Body of pancreas (tissue), 4 donors: ENCODE measurements around the gene MEIS2. TPM values are rescaled to one million over a fixed set of nuclear protein-coding genes. Genes with fewer than 3 reads are reported as not detected.

Experiments
- ATAC-seq: fragments of 150-250 bp; one replicate; pipeline ENCODE4 v1.9.1; 2016
- DNase-seq, 4 donors: peaks; one replicate each; pipeline ENCODE4 v3.0.0-alpha.2; 2019
- H3K27ac ChIP-seq, 4 donors: fragments of 200-600 bp; sonication (generic); 1 replicate in 3 of 4; 2 replicates in 1 of 4; pipeline versions ENCODE4 v1.5.1 to v1.6.1; 2016 to 2019; ENCODE audit warnings: mild to moderate bottlenecking in 1 of 4, mixed read lengths in 1 of 4, moderate library complexity in 1 of 4
- H3K27me3 ChIP-seq, 2 donors: fragments of 200-600 bp; sonication (generic); one replicate each; pipeline ENCODE4 v1.6.0; 2016; ENCODE audit warnings: mild to moderate bottlenecking in 1 of 2
- H3K36me3 ChIP-seq, 2 donors: fragments of 200-600 bp; sonication (generic); replicated peaks in 1 of 2; 2 replicates each; pipeline ENCODE4 v1.5.1; 2016; ENCODE audit warnings: low read depth in 2 of 2; ENCODE audit not compliant: insufficient read depth in 1 of 2
- H3K4me1 ChIP-seq: fragments of 200-600 bp; sonication (generic); one replicate; pipeline ENCODE4 v1.6.0; 2016
- H3K4me3 ChIP-seq, 2 donors: fragments of 200-600 bp; sonication (generic); 1 replicate in 1 of 2; 2 replicates in 1 of 2; pipeline ENCODE4 v1.5.1; 2016 to 2019
- H3K9me3 ChIP-seq, 3 donors: fragments of 200-600 bp; sonication (generic); 1 replicate in 2 of 3; 2 replicates in 1 of 3; pipeline ENCODE4 v1.5.1; 2016
- CTCF ChIP-seq, 7 experiments: fragments of 450-650 bp in 4 of 7; fragments of 200-600 bp in 3 of 7; sonication (generic) in 3 of 7; IDR thresholded peaks; one replicate each; pipeline ENCODE4 v1.5.1; 2016 to 2019; ENCODE audit warnings: antibody characterized with exemption in 7 of 7
- POLR2A ChIP-seq, 3 donors: fragments of 450-650 bp; IDR thresholded peaks; one replicate each; pipeline ENCODE4 v1.6.1; 2016; ENCODE audit warnings: antibody characterized with exemption in 3 of 3, mild to moderate bottlenecking in 2 of 3
- WGBS, 2 donors: methylation state at CpG; one replicate each; pipeline ENCODE4 v1.1.5; 2017; 5-methylcytosine and 5-hydroxymethylcytosine counted together
- intact Hi-C: fragments of 100-400 bp; cut with DNase I; formaldehyde crosslinking; loops from one replicate; pipeline ENCODE4 v1.15.1; 2023
- total RNA-seq, 2 donors: library from RNA; depleted of rRNA; stranded (reverse); fragments of >200 nt; gene quantifications; one replicate each; pipeline ENCODE4 v1.1.0, GENCODE V29; 2016

The MEIS2 gene
- total RNA-seq, 2 donors from 2014 or later, result 11.9 to 86.0 TPM

GRCh38 chr15:36880224-36880912, 220.0 kb downstream of the MEIS2 start:
- Histone ChIP-seq H3K27me3 (peaks cover 7 to 18% of the 10 kb centered on the region in 2 donors), H3K4me3 (no peak overlapping the region), H3K27ac (no peak overlapping the region), H3K4me1 (peaks cover 5% of the 10 kb centered on the region), H3K9me3 (no peaks in the 10 kb centered on the region), H3K36me3 (no peaks in the 10 kb centered on the region)
- peak; percentile 25 for ATAC-seq
- 5 to 17% methylated on average over 21 to 51 of the region's 52 CpGs for WGBS, 2 donors
- intact Hi-C loops, result loop anchor here (5.0 kb wide), 1 partner anchor 252 kb away; no protein-coding TSS in a partner anchor
- no peak for TF ChIP-seq POLR2A (IDR thresholded peaks at IDR 0.05)
- TF ChIP-seq CTCF (IDR thresholded peaks at IDR 0.05), result no peak
- peak in 2 of 4 donors; percentile 24 to 25 for DNase-seq

- no peak overlapping the region for H3K4me3 ChIP-seq
- no peak for TF ChIP-seq CTCF (IDR thresholded peaks at IDR 0.05)
- TF ChIP-seq POLR2A (IDR thresholded peaks at IDR 0.05), result no peak
- no peaks in the 10 kb centered on the region for H3K9me3 ChIP-seq
- intact Hi-C loops, result loop anchor here (5.0 kb wide), 1 partner anchor 253 kb away; no protein-coding TSS in a partner anchor
- H3K27me3 ChIP-seq, result peaks cover 7 to 18% of the 10 kb centered on the region in 2 donors
- H3K4me1 ChIP-seq, result peaks cover 5% of the 10 kb centered on the region
- no peaks in the 10 kb centered on the region for H3K36me3 ChIP-seq
- H3K27ac ChIP-seq, result no peak overlapping the region
- no peak for ATAC-seq
- DNase-seq, result no peak
- WGBS, 2 donors, result 46 to 71% methylated on average over 25 of the region's 25 CpGs
Observed at GRCh38 chr15:36879568-36880222, 220.7 kb downstream of the MEIS2 start.

GRCh38 chr15:36878684-36879262, 221.6 kb downstream of the MEIS2 start:
- Histone ChIP-seq H3K27me3 (peaks cover 7 to 18% of the 10 kb centered on the region in 2 donors), H3K27ac (no peak overlapping the region), H3K4me3 (no peak overlapping the region), H3K4me1 (peaks cover 3% of the 10 kb centered on the region), H3K9me3 (no peaks in the 10 kb centered on the region), H3K36me3 (no peaks in the 10 kb centered on the region)
- TF ChIP-seq CTCF (IDR thresholded peaks at IDR 0.05) (no peak), POLR2A (IDR thresholded peaks at IDR 0.05) (no peak)
- ATAC-seq (no peak), DNase-seq (no peak)
- WGBS, 2 donors, result 49 to 63% methylated on average over 11 to 12 of the region's 12 CpGs
- intact Hi-C loops, result no loop called here

- H3K27ac ChIP-seq, result no peak overlapping the region
- TF ChIP-seq CTCF (IDR thresholded peaks at IDR 0.05) (no peak), POLR2A (IDR thresholded peaks at IDR 0.05) (no peak)
- intact Hi-C loops, result no loop called here
- peaks cover 7 to 18% of the 10 kb centered on the region in 2 donors for H3K27me3 ChIP-seq
- DNase-seq, result no peak
- ATAC-seq, result no peak
- 42 to 63% methylated on average over 20 to 37 of the region's 38 CpGs for WGBS, 2 donors
- H3K36me3 ChIP-seq, result no peaks in the 10 kb centered on the region
- H3K4me1 ChIP-seq, result no peaks in the 10 kb centered on the region
- no peaks in the 10 kb centered on the region for H3K9me3 ChIP-seq
- no peak overlapping the region for H3K4me3 ChIP-seq
Observed at GRCh38 chr15:36877796-36878683, 222.3 kb downstream of the MEIS2 start.
